B cell (primary cell): ENCODE data around the gene TEAD3.

Experiments
- CTCF ChIP-seq: fragments of 200-600 bp; IDR thresholded peaks from one replicate; pipeline ENCODE4 v1.8.0; 2022; ENCODE audit warnings: antibody characterized with exemption, mild to moderate bottlenecking
- EZH2 ChIP-seq: IDR thresholded peaks from 2 replicates; pipeline ENCODE4 v1.6.1; 2012; ENCODE audit warnings: borderline replicate concordance, low read depth, mild to moderate bottlenecking, moderate library complexity, low read length; ENCODE audit not compliant: insufficient read depth, poor library complexity, severe bottlenecking

DNA sequence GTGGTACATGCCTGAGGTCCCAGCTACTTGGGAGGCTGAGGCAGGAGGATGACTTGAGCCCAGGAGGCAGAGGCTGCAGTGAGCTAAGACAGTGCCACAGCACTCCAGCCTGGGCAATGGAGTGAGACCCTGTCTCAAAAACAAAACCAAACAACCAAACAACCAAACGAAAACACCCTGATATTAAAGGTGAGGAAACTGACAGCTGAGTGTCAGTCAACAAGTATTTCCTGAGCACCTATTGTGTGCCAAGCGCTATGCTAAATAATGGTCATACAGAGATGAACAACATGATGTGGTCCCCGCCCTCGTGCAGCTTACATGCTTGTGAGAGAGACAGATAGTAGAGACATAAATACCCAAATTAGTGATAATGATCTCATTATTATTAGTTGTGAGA, 17.7 kb upstream of the TEAD3 start:
- TF ChIP-seq CTCF (no peak), EZH2 (no peak)
